ENCODE data around the gene RAI14.
A peak's percentile ranks its signal among the peaks of the same experiment; 100 is the strongest.
"Not testable (repeated sequence)": the region's sequence is repeated elsewhere in the genome, so short reads cannot be mapped to it uniquely, and the experiment has no call there.

The RAI14 gene

GRCh38 chr5:34731435-34732232, 75.5 kb downstream of the RAI14 start:
- no peak for DNase-seq (ENCODE audit: low read depth in 2 of 2)

GRCh38 chr5:34734326-34734725, 78.2 kb downstream of the RAI14 start:
- DNase-seq (ENCODE audit: low read depth in 2 of 2), result no peak

- peak; percentile 93 to 95 for DNase-seq (ENCODE audit: low read depth in 2 of 2)
Observed at GRCh38 chr5:34735491-34736426, 79.6 kb downstream of the RAI14 start.

GRCh38 chr5:34736445-34737115, 80.5 kb downstream of the RAI14 start:
- no peak for DNase-seq (ENCODE audit: low read depth in 2 of 2)

- DNase-seq (ENCODE audit: low read depth in 2 of 2), result no peak
Observed at GRCh38 chr5:34737731-34738130, 81.6 kb downstream of the RAI14 start.

- no peak for DNase-seq (ENCODE audit: low read depth in 2 of 2)
Observed at GRCh38 chr5:34738381-34738780, 82.3 kb downstream of the RAI14 start.

- no peak for DNase-seq (ENCODE audit: low read depth in 2 of 2)
Observed at GRCh38 chr5:34740389-34740806, 84.3 kb downstream of the RAI14 start.

- no peak for DNase-seq (ENCODE audit: low read depth in 2 of 2)
Observed at GRCh38 chr5:34742061-34742460, 85.9 kb downstream of the RAI14 start.

- DNase-seq (ENCODE audit: low read depth in 2 of 2), result peak; percentile 96
Observed at GRCh38 chr5:34743878-34744277, 87.8 kb downstream of the RAI14 start.

GRCh38 chr5:34748431-34748830, 92.3 kb downstream of the RAI14 start:
- no peak for DNase-seq (ENCODE audit: low read depth in 2 of 2)

GRCh38 chr5:34749431-34749873, 93.3 kb downstream of the RAI14 start:
- DNase-seq (ENCODE audit: low read depth in 2 of 2), result peak; percentile 94 to 95

- peak in 1 of 2 experiments; percentile 44 for DNase-seq (ENCODE audit: low read depth in 2 of 2)
Observed at GRCh38 chr5:34750206-34750605, 94.1 kb downstream of the RAI14 start.

GRCh38 chr5:34751807-34752736, 95.9 kb downstream of the RAI14 start:
- no peak for DNase-seq (ENCODE audit: low read depth in 2 of 2)

- not testable (repeated sequence) for DNase-seq (ENCODE audit: low read depth in 2 of 2)
Observed at GRCh38 chr5:34753236-34753635, 97.1 kb downstream of the RAI14 start.

- DNase-seq (ENCODE audit: low read depth in 2 of 2), result no peak
Observed at GRCh38 chr5:34755926-34756325, 99.8 kb downstream of the RAI14 start.

GRCh38 chr5:34756781-34757624, 100.9 kb downstream of the RAI14 start:
- DNase-seq (ENCODE audit: low read depth in 2 of 2), result no peak

GRCh38 chr5:34758514-34758913, 102.4 kb downstream of the RAI14 start:
- no peak for DNase-seq (ENCODE audit: low read depth in 2 of 2)

- not testable (repeated sequence) for DNase-seq (ENCODE audit: low read depth in 2 of 2)
Observed at GRCh38 chr5:34759213-34759612, 103.1 kb downstream of the RAI14 start.

GRCh38 chr5:34765662-34766061, 109.5 kb downstream of the RAI14 start:
- DNase-seq (ENCODE audit: low read depth in 2 of 2), result no peak

GRCh38 chr5:34767180-34767579, 111.1 kb downstream of the RAI14 start:
- DNase-seq (ENCODE audit: low read depth in 2 of 2), result no peak
